Stomach (tissue), 19 donors: ENCODE data around the gene RENBP. TPM values are rescaled to one million over a fixed set of nuclear protein-coding genes. Genes with fewer than 3 reads are reported as not detected.

ENCODE experiments used
- DNase-seq, 2 donors: peaks; one replicate each; pipeline versions ENCODE4 v3.0.0 to v3.0.0-alpha.2; 2013 to 2019
- H3K27ac ChIP-seq, 5 donors: fragments of 200-600 bp in 4 of 5; sonication (generic) in 4 of 5; one replicate each; pipeline ENCODE4 v1.5.1; 2013 to 2019; ENCODE audit warnings: mild to moderate bottlenecking in 1 of 5, moderate library complexity in 1 of 5
- H3K27me3 ChIP-seq, 3 donors: fragments of 200-600 bp; sonication (generic); one replicate each; pipeline ENCODE4 v1.5.1; 2017 to 2019; ENCODE audit warnings: mixed run types in 1 of 3
- H3K36me3 ChIP-seq, 4 donors: fragments of 200-600 bp; sonication (generic); 1 replicate in 3 of 4; 2 replicates in 1 of 4; pipeline ENCODE4 v1.5.1; 2016 to 2019
- H3K4me1 ChIP-seq, 4 donors: fragments of 200-600 bp; sonication (generic); one replicate each; pipeline ENCODE4 v1.5.1; 2016 to 2019
- H3K4me3 ChIP-seq, 4 donors: fragments of 200-600 bp; sonication (generic) in 3 of 4; one replicate each; pipeline ENCODE4 v1.5.1; 2016 to 2019; ENCODE audit warnings: mild to moderate bottlenecking in 1 of 4
- H3K9me3 ChIP-seq, 4 donors: fragments of 200-600 bp; sonication (generic); one replicate each; pipeline ENCODE4 v1.5.1; 2016 to 2019
- EP300 ChIP-seq: sonication (generic); formaldehyde crosslinking; IDR thresholded peaks from one replicate; pipeline ENCODE4 v1.6.1; 2017; ENCODE audit warnings: antibody characterized with exemption
- POLR2A ChIP-seq, 4 donors: fragments of 450-650 bp; IDR thresholded peaks; one replicate each; pipeline ENCODE4 v1.6.1; 2016; ENCODE audit warnings: antibody characterized with exemption in 4 of 4, control low read depth in 2 of 4, mild to moderate bottlenecking in 1 of 4, moderate library complexity in 1 of 4
- POLR2AphosphoS5 ChIP-seq, 3 donors: sonication (generic); formaldehyde crosslinking; IDR thresholded peaks; one replicate each; pipeline ENCODE4 v1.6.1; 2016; ENCODE audit warnings: antibody characterized with exemption in 3 of 3
- WGBS, 5 donors: extraction: QIAGEN DNeasy Blood & Tissue Kit in 3 of 5; methylation state at CpG; one replicate each; pipeline versions ENCODE4 v1.1.5 to v1.1.7; 2013 to 2018; 5-methylcytosine and 5-hydroxymethylcytosine counted together
- intact Hi-C: fragments of 100-400 bp; cut with DNase I; formaldehyde crosslinking; loops from one replicate; pipeline ENCODE4 v1.15.1; 2023; ENCODE audit warnings: low total_unique reads
- long read RNA-seq, 10 donors: transcript quantifications; one replicate each; lab custom pipeline, GENCODE V29; 2026
- polyA plus RNA-seq, 3 donors: library from polyadenylated mRNA; stranded (reverse); fragments of 200-250 nt; gene quantifications; one replicate each; pipeline ENCODE4 v1.2.3, GENCODE V29; 2013
- total RNA-seq, 5 donors: library from RNA; depleted of rRNA; stranded (reverse); fragments of >200 nt; gene quantifications; one replicate each; pipeline versions ENCODE4 v1.1.0 to v1.2.3, GENCODE V29; 2014 to 2016
- TF ChIP-seq, protein P1 (sequence below), 7 experiments: fragments of 450-650 bp in 4 of 7; fragments of 200-600 bp in 3 of 7; sonication (generic) in 3 of 7; IDR thresholded peaks; one replicate each; pipeline ENCODE4 v1.5.1; 2016 to 2019; ENCODE audit warnings: antibody characterized with exemption in 7 of 7, control low read depth in 2 of 7, mild to moderate bottlenecking in 1 of 7
- donor health status: healthy with polysubstance abuse.
- donor health status: Bipolar disorder and iron deficiency.
- donor health status: healthy.

The RENBP gene
- total RNA-seq (1 to 10 TPM in 2 of 5 donors, not detected in 3; 2.3 to 8.3 TPM), polyA plus RNA-seq (10 to 100 TPM in 1 of 3 donors, 1 to 10 TPM in 2; 4.4 to 12.7 (median 8.1) TPM)
- long read RNA-seq, donor 1, result 0 reads
- long read RNA-seq, donor 2, partial matches to known transcripts, result 0 of 2 reads
- long read RNA-seq, donor 2, other reads (novel, unspliced or antisense), result 0 of 2 reads
- long read RNA-seq, donor 3, partial matches to known transcripts, result 0 of 1 reads
- long read RNA-seq, donor 3, other reads (novel, unspliced or antisense), result 0 of 1 reads
- long read RNA-seq, donor 4, result 0 reads
- long read RNA-seq, donor 5, partial matches to known transcripts, result 0 of 1 reads
- long read RNA-seq, donor 5, other reads (novel, unspliced or antisense), result 0 of 1 reads
- long read RNA-seq, donor 6, partial matches to known transcripts, result 0 of 5 reads
- long read RNA-seq, donor 6, other reads (novel, unspliced or antisense), result 0 of 5 reads
- long read RNA-seq, donor 7, result 0 reads
- long read RNA-seq, donor 8, result 0 reads
- long read RNA-seq, donor 9, result 0 reads
- long read RNA-seq, donor 10, partial matches to known transcripts, result 0 of 3 reads
- long read RNA-seq, donor 10, other reads (novel, unspliced or antisense), result 0 of 3 reads

DNA sequence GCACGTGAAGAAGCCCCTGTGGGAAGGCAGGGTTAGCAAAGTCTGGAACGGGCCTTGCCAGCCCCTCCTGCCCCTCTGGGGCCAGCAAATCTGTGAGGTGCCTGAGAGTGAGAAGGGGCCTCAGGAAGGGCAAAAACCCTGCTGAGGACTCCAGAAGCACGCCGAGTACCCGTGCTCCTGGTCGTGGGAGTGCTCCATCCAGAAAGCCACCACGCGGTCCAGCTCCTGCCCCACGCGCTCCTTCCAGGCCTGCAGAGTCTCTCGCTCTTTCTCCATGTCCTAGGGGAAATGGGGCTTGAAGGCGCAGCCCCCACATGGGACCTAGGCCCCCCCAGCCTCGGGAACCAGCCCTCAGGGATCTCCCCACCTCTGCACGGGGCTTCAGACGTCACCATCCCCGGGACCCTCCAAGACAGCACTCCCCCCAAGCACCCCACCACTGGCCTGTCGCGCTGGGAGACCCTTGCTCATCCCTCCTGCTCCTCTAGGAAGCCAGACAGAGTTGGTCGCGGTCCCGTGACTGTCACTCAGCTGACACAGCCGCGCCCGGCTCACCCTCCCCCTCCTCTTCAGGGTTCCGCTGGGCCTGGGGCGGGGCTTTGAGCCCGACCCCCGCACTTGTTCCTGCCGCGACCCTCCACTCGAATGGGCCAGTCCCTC lies at the start of gene RENBP:
TSS of gene RENBP (minus strand) at position 504 of the 660 bp plus-strand sequence. CDS start at position 471, 33 bp downstream.
- H3K27ac ChIP-seq, result peak within 1 kb of the TSS in 4 of 5 donors; percentile 27 to 76 (median 52)
- intact Hi-C loops, result no loop called here
- peak; percentile 45 to 60 for DNase-seq
- TF ChIP-seq POLR2A (IDR thresholded peaks at IDR 0.05), result no peak
- no peak for TF ChIP-seq EP300
- TF ChIP-seq, protein P1, sequence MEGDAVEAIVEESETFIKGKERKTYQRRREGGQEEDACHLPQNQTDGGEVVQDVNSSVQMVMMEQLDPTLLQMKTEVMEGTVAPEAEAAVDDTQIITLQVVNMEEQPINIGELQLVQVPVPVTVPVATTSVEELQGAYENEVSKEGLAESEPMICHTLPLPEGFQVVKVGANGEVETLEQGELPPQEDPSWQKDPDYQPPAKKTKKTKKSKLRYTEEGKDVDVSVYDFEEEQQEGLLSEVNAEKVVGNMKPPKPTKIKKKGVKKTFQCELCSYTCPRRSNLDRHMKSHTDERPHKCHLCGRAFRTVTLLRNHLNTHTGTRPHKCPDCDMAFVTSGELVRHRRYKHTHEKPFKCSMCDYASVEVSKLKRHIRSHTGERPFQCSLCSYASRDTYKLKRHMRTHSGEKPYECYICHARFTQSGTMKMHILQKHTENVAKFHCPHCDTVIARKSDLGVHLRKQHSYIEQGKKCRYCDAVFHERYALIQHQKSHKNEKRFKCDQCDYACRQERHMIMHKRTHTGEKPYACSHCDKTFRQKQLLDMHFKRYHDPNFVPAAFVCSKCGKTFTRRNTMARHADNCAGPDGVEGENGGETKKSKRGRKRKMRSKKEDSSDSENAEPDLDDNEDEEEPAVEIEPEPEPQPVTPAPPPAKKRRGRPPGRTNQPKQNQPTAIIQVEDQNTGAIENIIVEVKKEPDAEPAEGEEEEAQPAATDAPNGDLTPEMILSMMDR (IDR thresholded peaks at IDR 0.05), result no peak
- no peak for TF ChIP-seq POLR2AphosphoS5 (IDR thresholded peaks at IDR 0.05)
- H3K36me3 ChIP-seq, result peaks cover 0 to 16% (median 12%) of the 10 kb centered on the region in 4 donors
- H3K4me1 ChIP-seq, result peaks cover 0 to 39% (median 8%) of the 10 kb centered on the region in 4 donors
- 20 to 35% (median 28%) methylated on average over 1 to 31 of the region's 31 CpGs for WGBS, 5 donors
- no peaks in the 10 kb centered on the region for H3K9me3 ChIP-seq
- peaks cover 0 to 9% (median 0%) of the 10 kb centered on the region in 3 donors for H3K27me3 ChIP-seq
- peak within 1 kb of the TSS; percentile 32 to 39 (median 38) for H3K4me3 ChIP-seq

DNA sequence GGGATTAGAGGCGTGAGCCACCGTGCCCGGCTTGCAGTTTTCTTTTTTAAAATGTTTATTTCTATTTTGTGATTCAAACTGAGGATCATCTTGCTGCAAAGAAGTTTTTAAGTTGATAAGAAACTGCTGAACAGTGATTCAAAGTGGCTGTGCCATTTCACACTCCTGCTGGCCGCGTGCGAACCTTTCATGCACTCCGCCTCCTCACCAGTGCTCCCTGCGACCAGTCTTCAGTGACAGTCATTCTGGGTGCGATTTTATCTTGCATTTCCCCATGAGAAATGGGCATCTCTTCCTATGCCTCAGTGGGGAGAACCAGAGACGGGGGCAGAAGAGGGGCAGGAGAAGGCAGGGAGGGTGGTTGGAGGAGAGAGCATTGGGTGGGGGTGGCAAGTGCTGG lies 49.5 kb upstream of the RENBP start:
- Histone ChIP-seq H3K27ac (no peak overlapping the region), H3K9me3 (no peaks in the 10 kb centered on the region), H3K36me3 (no peaks in the 10 kb centered on the region), H3K4me1 (no peaks in the 10 kb centered on the region), H3K4me3 (no peak overlapping the region), H3K27me3 (peaks cover 0 to 17% (median 0%) of the 10 kb centered on the region in 3 donors)
- TF ChIP-seq, protein P1 (IDR thresholded peaks at IDR 0.05), result no peak
- TF ChIP-seq EP300, result no peak
- 82 to 89% (median 86%) methylated on average over 10 of the region's 10 CpGs for WGBS, 5 donors
- no peak for DNase-seq
- intact Hi-C loops, result no loop called here

DNA sequence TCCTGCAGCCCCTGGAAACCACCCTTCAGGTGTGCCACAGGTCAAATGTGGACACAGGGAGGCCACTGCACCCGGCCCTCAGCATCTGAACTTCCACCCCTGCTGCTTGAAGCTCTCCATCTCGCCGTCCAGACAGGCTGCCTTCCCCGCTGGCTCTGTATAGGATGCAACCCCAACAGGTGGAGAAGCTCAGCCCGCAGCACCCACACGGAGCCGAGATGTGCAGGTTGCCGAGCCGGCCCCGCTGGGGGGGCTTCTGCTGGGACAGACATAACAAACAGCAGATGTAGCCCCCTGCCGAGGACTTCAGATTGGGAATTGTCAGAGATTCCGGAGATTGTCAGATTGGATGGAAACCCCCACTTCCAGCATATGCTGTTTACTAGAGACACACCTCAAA lies 48.6 kb upstream of the RENBP start:
- no peak overlapping the region for H3K27ac ChIP-seq
- DNase-seq, result no peak
- intact Hi-C loops, result no loop called here
- TF ChIP-seq POLR2AphosphoS5 (IDR thresholded peaks at IDR 0.05), result no peak
- TF ChIP-seq POLR2A (IDR thresholded peaks at IDR 0.05), result no peak
- TF ChIP-seq, protein P1 (IDR thresholded peaks at IDR 0.05), result no peak
- no peak for TF ChIP-seq EP300
- H3K27me3 ChIP-seq, result peaks cover 0 to 17% (median 0%) of the 10 kb centered on the region in 3 donors
- WGBS, 5 donors, result 82 to 89% (median 86%) methylated on average over 9 to 12 of the region's 12 CpGs
- no peaks in the 10 kb centered on the region for H3K36me3 ChIP-seq
- no peaks in the 10 kb centered on the region for H3K4me1 ChIP-seq
- no peaks in the 10 kb centered on the region for H3K9me3 ChIP-seq
- H3K4me3 ChIP-seq, result no peak overlapping the region

DNA sequence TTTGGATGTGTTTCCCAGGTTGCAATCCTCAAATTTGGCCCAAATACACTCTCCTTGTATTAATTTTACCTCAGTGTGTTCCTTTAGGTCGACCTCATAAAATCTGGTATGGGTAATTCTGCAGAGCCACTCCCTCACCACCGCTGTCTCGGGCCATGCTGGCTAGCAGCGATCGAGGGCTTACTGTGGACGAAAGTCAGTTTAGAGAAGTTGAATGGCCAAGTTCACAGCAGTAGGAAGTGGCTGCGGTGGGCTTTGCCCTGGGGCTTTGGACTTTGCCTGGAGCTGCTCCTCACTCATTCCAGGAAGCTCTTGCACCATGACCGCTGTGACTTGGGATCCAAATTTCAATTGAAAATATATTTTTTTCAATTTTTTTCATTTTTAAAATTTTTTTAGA lies 47.7 kb upstream of the RENBP start:
- peaks cover 0 to 12% (median 0%) of the 10 kb centered on the region in 3 donors for H3K27me3 ChIP-seq
- no peak overlapping the region for H3K27ac ChIP-seq
- H3K4me3 ChIP-seq, result no peak overlapping the region
- no peaks in the 10 kb centered on the region for H3K9me3 ChIP-seq
- TF ChIP-seq POLR2A (IDR thresholded peaks at IDR 0.05) (no peak), POLR2AphosphoS5 (IDR thresholded peaks at IDR 0.05) (no peak), EP300 (no peak)
- TF ChIP-seq, protein P1 (IDR thresholded peaks at IDR 0.05), result no peak
- no peaks in the 10 kb centered on the region for H3K36me3 ChIP-seq
- intact Hi-C loops, result no loop called here
- 77 to 89% (median 84%) methylated on average over 7 to 8 of the region's 8 CpGs for WGBS, 5 donors
- DNase-seq, result no peak
- no peaks in the 10 kb centered on the region for H3K4me1 ChIP-seq
